Measurements from ENCODE around the gene ABCD3.

ABCD3 gene

DNA sequence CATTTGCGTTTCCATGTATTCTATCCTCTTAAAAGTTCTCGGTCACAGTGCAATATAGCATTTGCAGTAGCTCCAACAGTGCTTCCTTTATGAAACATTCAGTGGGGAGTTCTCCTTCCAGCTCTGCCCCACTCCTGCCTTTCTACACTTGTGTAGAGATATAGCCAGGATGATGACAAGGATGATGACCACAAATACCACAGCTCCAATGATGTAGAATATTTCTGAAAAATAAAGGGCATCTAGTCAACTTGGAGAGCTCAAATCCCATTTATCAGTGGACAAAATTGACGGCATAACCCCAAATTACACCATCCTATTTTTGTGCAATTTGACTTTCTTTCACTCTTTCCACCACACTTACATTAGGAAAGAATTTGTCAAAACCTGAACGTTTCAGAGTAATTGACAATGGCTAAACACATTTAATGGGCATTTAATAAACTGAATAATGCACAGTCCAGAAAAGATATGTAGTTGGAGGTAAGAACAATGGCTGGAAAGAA, 112.2 kb downstream of the ABCD3 start:
- H3K36me3 ChIP-seq: no peaks in the 10 kb centered on the region; the same call in 1 of the 2 replicates
- no peak for DNase-seq
- TF ChIP-seq, protein P1, sequence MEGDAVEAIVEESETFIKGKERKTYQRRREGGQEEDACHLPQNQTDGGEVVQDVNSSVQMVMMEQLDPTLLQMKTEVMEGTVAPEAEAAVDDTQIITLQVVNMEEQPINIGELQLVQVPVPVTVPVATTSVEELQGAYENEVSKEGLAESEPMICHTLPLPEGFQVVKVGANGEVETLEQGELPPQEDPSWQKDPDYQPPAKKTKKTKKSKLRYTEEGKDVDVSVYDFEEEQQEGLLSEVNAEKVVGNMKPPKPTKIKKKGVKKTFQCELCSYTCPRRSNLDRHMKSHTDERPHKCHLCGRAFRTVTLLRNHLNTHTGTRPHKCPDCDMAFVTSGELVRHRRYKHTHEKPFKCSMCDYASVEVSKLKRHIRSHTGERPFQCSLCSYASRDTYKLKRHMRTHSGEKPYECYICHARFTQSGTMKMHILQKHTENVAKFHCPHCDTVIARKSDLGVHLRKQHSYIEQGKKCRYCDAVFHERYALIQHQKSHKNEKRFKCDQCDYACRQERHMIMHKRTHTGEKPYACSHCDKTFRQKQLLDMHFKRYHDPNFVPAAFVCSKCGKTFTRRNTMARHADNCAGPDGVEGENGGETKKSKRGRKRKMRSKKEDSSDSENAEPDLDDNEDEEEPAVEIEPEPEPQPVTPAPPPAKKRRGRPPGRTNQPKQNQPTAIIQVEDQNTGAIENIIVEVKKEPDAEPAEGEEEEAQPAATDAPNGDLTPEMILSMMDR (IDR thresholded peaks at IDR 0.05; ENCODE audit: low read depth, low read length): no peak

DNA sequence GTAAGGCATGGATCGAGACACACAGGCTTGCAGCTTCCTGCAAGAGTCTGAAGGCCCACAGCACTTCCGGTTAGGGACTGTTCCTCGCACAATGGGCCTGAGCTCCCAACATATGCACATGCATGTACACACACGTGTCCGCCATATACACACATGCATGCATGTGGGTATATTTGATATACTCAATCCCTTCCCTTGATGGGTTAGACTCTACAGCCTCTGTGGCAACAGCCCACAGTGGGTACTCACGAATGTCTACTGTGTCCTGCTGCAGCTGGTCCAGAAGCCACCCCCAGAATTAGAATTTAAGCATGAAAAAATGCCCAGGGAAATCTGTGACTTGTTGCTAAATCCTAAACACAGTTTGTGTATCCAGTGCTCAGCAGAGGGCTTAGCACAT, 113.5 kb downstream of the ABCD3 start:
- TF ChIP-seq, protein P1 (IDR thresholded peaks at IDR 0.05; ENCODE audit: low read depth, low read length): no peak
- H3K36me3 ChIP-seq: no peaks in the 10 kb centered on the region; the same call in 1 of the 2 replicates
- no peaks in the 10 kb centered on the region for H3K9me3 ChIP-seq (ENCODE audit: severe bottlenecking)
- DNase-seq: no peak
- no peak overlapping the region for H3K27ac ChIP-seq
- H3K4me3 ChIP-seq (ENCODE audit: low read depth, low read length): no peak overlapping the region
- H3K27me3 ChIP-seq (ENCODE audit: insufficient read depth, low read depth, severe bottlenecking): no peaks in the 10 kb centered on the region

More for the DNA sequence above, 112.2 kb downstream of the ABCD3 start:
- Histone ChIP-seq H3K27me3 (ENCODE audit: insufficient read depth, low read depth, severe bottlenecking) (no peaks in the 10 kb centered on the region), H3K4me3 (ENCODE audit: low read depth, low read length) (no peak overlapping the region), H3K27ac (no peak overlapping the region), H3K9me3 (ENCODE audit: severe bottlenecking) (no peaks in the 10 kb centered on the region)

DNA sequence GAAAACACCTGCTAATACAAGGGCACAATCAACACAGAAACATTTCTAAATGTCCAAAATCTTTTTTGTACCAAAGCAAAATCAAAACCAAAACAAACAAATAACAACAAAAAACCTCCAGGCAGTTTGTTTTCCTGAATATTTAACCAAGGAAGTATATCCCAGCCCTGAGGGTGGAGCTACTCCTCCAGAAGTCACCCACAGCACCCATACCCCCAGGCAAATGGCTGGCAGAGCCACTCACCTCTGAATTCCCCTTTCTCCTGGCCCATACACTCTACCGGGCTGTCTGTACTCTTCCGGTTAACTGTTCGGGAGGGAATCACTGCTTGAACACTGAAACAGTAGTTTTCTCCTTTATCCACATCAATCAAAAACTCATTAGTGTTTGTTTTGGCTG, 113.9 kb downstream of the ABCD3 start:
- no peak overlapping the region for H3K4me3 ChIP-seq (ENCODE audit: low read depth, low read length)
- peak; percentile 24 for DNase-seq
- TF ChIP-seq, protein P1 (IDR thresholded peaks at IDR 0.05; ENCODE audit: low read depth, low read length): peak; percentile 36; the same call in 1 of the 2 replicates
- H3K27ac ChIP-seq: no peak overlapping the region
- no peaks in the 10 kb centered on the region for H3K9me3 ChIP-seq (ENCODE audit: severe bottlenecking)
- no peaks in the 10 kb centered on the region for H3K27me3 ChIP-seq (ENCODE audit: insufficient read depth, low read depth, severe bottlenecking)
- no peaks in the 10 kb centered on the region; the same call in 1 of the 2 replicates for H3K36me3 ChIP-seq

DNA sequence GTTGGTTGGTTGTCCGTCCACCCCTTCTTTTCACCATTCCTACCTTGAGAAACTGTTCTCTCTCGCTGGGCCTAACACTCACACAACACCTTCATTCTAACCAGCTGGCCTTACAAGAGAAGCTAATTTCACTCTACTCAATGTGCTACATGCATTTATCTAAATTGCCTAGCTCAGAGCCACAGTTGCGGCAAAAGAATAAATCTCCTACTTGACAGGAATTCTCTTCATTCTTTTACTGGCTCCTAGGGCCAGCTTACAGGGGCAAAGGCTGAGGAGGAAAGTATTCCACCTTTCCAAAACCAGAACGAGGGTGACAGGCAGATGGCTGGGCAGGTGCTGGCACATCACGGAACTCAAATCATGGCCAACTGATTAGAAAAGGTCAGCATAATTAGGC, 116.9 kb downstream of the ABCD3 start:
- Histone ChIP-seq H3K27ac (no peak overlapping the region), H3K9me3 (ENCODE audit: severe bottlenecking) (no peaks in the 10 kb centered on the region), H3K4me3 (ENCODE audit: low read depth, low read length) (no peak overlapping the region), H3K27me3 (ENCODE audit: insufficient read depth, low read depth, severe bottlenecking) (no peaks in the 10 kb centered on the region), H3K36me3 (no peaks in the 10 kb centered on the region; the same call in 1 of the 2 replicates)
- TF ChIP-seq, protein P1 (IDR thresholded peaks at IDR 0.05; ENCODE audit: low read depth, low read length): no peak
- DNase-seq: no peak

DNA sequence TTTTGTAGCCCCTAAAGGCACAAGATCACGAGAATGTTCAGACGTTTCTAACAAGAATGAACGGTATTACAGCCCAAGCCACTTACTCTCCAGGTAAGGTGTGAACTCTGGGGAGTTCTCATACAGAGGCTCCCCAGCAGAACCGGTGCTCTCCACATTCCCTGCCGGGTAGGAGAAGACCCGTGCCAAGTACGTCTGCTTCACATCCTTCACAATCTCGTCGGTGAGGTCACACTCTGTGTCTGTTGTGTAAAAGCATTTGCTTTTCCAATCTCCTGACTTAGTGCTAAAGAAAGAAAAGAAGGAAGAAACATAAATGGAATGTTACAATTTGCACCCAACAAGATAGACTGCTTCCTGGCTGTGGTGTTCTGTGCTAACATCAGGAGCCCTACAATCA, 117.7 kb downstream of the ABCD3 start:
- Histone ChIP-seq H3K36me3 (no peaks in the 10 kb centered on the region; the same call in 1 of the 2 replicates), H3K9me3 (ENCODE audit: severe bottlenecking) (no peaks in the 10 kb centered on the region), H3K27ac (no peak overlapping the region), H3K4me3 (ENCODE audit: low read depth, low read length) (no peak overlapping the region), H3K27me3 (ENCODE audit: insufficient read depth, low read depth, severe bottlenecking) (no peaks in the 10 kb centered on the region)
- DNase-seq: no peak
- TF ChIP-seq, protein P1 (IDR thresholded peaks at IDR 0.05; ENCODE audit: low read depth, low read length): no peak

DNA sequence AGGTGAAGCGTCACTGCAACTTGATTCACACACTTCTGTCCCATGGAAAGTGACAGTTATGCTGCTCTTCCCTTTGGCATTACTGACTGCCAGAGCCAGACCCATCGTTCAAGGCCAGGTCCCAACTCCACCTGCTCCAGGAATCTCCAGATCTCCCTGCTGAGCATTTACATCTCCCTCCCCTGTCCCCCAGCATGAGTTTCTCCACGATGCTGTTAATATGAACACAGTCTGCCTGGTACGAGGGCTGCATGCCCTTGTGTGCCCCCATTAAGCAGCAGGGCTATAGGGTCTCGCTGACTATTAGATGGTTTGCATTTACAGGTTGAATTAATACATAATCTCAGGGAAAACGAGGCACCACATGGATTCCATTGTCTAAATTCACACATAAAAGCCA, 119.1 kb downstream of the ABCD3 start:
- Histone ChIP-seq H3K36me3 (no peaks in the 10 kb centered on the region; the same call in none of the 2 replicates), H3K27ac (no peak overlapping the region), H3K4me3 (ENCODE audit: low read depth, low read length) (no peak overlapping the region)

More for the DNA sequence above, 119.1 kb downstream of the ABCD3 start:
- Histone ChIP-seq H3K27me3 (ENCODE audit: insufficient read depth, low read depth, severe bottlenecking) (no peaks in the 10 kb centered on the region), H3K9me3 (ENCODE audit: severe bottlenecking) (no peaks in the 10 kb centered on the region)
- DNase-seq: no peak
- TF ChIP-seq, protein P1 (IDR thresholded peaks at IDR 0.05; ENCODE audit: low read depth, low read length): no peak

Measured in WERI-Rb-1 (cell line).